CD4-positive, alpha-beta T cell (primary cell): Measurements from ENCODE around the gene HDAC9. TPM values are rescaled to one million over a fixed set of nuclear protein-coding genes. Genes with fewer than 3 reads are reported as not detected.

Experiments
- ATAC-seq: fragments of 200-7000 bp; cut with Tn5 transposase; one replicate; pipeline ENCODE4 v1.10.0; 2022; ENCODE audit warnings: mild to moderate bottlenecking; ENCODE audit not compliant: poor library complexity
- CTCF ChIA-PET: fragments of 350-600 bp; sonication (Branson Sonifier 250); formaldehyde crosslinking; loops from one replicate; lab custom pipeline; 2021; ENCODE audit warnings: antibody characterized with exemption, inconsistent platforms; lab: Charles Lee
- POLR2A ChIA-PET: fragments of 350-600 bp; sonication (Branson Sonifier 250); formaldehyde crosslinking; loops from one replicate; lab custom pipeline; 2021; ENCODE audit warnings: antibody characterized with exemption, inconsistent platforms; lab: Charles Lee
- DNase-seq, 14 experiments: peaks; one replicate each; pipeline ENCODE4 v3.0.0-alpha.2; 2013 to 2020; ENCODE audit warnings: mixed read lengths in 2 of 14
- H3K27ac ChIP-seq, 2 donors: one replicate each; pipeline versions ENCODE4 v1.5.1 to v1.7.0; 2013; ENCODE audit warnings: low read length in 2 of 2, low read depth in 1 of 2, mild to moderate bottlenecking in 1 of 2
- H3K27me3 ChIP-seq, 2 experiments: 1 replicate in 1 of 2; 2 replicates in 1 of 2; pipeline versions ENCODE4 v1.6.1 to v1.7.0; 2013; ENCODE audit warnings: low read length in 2 of 2, control low read depth in 1 of 2, mild to moderate bottlenecking in 1 of 2, moderate library complexity in 1 of 2; ENCODE audit not compliant: insufficient read depth in 2 of 2, control insufficient read depth in 1 of 2
- H3K36me3 ChIP-seq: one replicate; pipeline ENCODE4 v1.6.1; 2013; ENCODE audit warnings: low read length, control low read depth; ENCODE audit not compliant: insufficient read depth
- H3K4me1 ChIP-seq: one replicate; pipeline ENCODE4 v1.6.1; 2013; ENCODE audit warnings: low read length, control low read depth; ENCODE audit not compliant: insufficient read depth
- H3K4me3 ChIP-seq: one replicate; pipeline ENCODE4 v1.5.1; 2013; ENCODE audit warnings: mild to moderate bottlenecking, low read length, moderate library complexity
- H3K9me3 ChIP-seq, 2 experiments: 1 replicate in 1 of 2; 2 replicates in 1 of 2; pipeline versions ENCODE4 v1.6.1 to v1.7.0; 2013; ENCODE audit warnings: low read length in 2 of 2, mild to moderate bottlenecking in 2 of 2, control low read depth in 1 of 2, moderate library complexity in 1 of 2; ENCODE audit not compliant: control insufficient read depth in 1 of 2, insufficient read depth in 1 of 2
- H3K27ac Mint-ChIP-seq: one replicate; pipeline ENCODE4 v1.8.0; 2020; ENCODE audit warnings: mixed read lengths
- H3K27me3 Mint-ChIP-seq: one replicate; pipeline ENCODE4 v1.8.0; 2021; ENCODE audit warnings: mixed read lengths
- H3K36me3 Mint-ChIP-seq: one replicate; pipeline ENCODE4 v1.8.0; 2021; ENCODE audit warnings: low read depth, mixed read lengths
- H3K4me1 Mint-ChIP-seq: one replicate; pipeline ENCODE4 v1.8.0; 2021; ENCODE audit warnings: low read depth, mixed read lengths
- H3K4me3 Mint-ChIP-seq: one replicate; pipeline ENCODE4 v1.8.0; 2020; ENCODE audit warnings: mild to moderate bottlenecking, mixed read lengths
- H3K9me3 Mint-ChIP-seq: one replicate; pipeline ENCODE4 v1.8.0; 2020; ENCODE audit warnings: mixed read lengths
- CTCF ChIP-seq: fragments of 200-600 bp; IDR thresholded peaks from one replicate; pipeline ENCODE4 v1.8.0; 2022; ENCODE audit warnings: antibody characterized with exemption, mild to moderate bottlenecking
- intact Hi-C, 2 experiments: fragments of 100-400 bp; cut with DNase I in 1 of 2; cut with micrococcal nuclease in 1 of 2; formaldehyde crosslinking; loops; one replicate each; pipeline versions ENCODE4 v1.15.1 to v1.9.0; 2023 to 2025; cut with DNase I, micrococcal nuclease
- total RNA-seq, 174 experiments: library from RNA in 2 of 174; stranded (reverse) in 2 of 174; gene quantifications; one replicate each; pipeline ENCODE4 v1.2.3 and lab custom pipeline; 2021 to 2026

The HDAC9 gene
- total RNA-seq, 2 experiments from 2014 or later = 0.73 to 1.2 TPM

- Mint-ChIP-seq H3K4me1 (no peaks in the 10 kb centered on the region), H3K27ac (no peak overlapping the region), H3K36me3 (no peaks in the 10 kb centered on the region), H3K27me3 (no peaks in the 10 kb centered on the region), H3K4me3 (no peak overlapping the region), H3K9me3 (no peaks in the 10 kb centered on the region)
- ChIA-PET CTCF (no interaction called here), POLR2A (no interaction called here)
- no peak for TF ChIP-seq CTCF
- no peak for DNase-seq
- ATAC-seq = no peak
- Histone ChIP-seq H3K4me3 (no peak overlapping the region), H3K4me1 (no peaks in the 10 kb centered on the region), H3K27ac (no peak overlapping the region), H3K9me3 (no peaks in the 10 kb centered on the region), H3K36me3 (no peaks in the 10 kb centered on the region), H3K27me3 (no peaks in the 10 kb centered on the region)
- intact Hi-C loops = no loop called here
These were observed 275.3 kb downstream of the HDAC9 start for GRCh38 chr7:18770822-18771221.

DNA sequence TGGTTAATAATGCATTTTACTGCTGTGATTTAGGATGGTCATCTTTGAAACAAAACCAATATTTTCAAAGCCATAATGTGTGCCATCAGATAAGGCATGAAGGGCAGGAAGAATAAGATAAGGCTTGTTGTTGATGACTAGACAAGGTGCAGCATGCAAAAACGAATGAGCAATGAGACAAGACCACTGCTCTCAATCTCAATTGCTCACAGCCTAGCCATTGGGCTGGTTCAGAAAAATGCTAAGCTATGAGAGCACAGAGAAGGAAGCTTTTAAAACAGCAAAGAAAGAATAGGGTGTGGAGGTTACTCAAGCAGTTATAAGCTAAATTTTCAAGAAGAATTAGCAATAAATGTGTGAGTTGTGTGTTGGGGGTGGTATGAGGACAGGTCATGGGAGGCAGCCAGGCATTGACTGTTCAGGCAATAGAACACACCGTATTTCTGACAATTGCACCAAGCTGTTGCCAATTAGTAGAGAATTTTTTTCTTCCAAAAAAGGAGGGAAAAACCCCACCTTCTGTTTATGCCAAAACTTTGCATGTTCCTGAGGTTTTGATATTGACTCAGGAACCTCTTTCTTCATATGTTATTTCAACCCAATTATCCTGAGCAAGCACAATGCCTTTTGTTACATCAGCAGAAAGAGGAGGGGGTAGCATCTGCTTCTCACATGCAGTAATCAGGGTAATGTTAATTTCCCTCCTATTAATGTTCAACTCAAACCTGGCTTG, 276.5 kb downstream of the HDAC9 start:
- no peaks in the 10 kb centered on the region for H3K36me3 ChIP-seq
- no peaks in the 10 kb centered on the region for H3K27me3 ChIP-seq
- no peak overlapping the region for H3K27ac Mint-ChIP-seq
- no peaks in the 10 kb centered on the region for H3K9me3 Mint-ChIP-seq
- no peaks in the 10 kb centered on the region for H3K27me3 Mint-ChIP-seq
- H3K4me3 Mint-ChIP-seq = no peak overlapping the region
- H3K36me3 Mint-ChIP-seq = no peaks in the 10 kb centered on the region
- DNase-seq (no peak), ATAC-seq (no peak)
- no peak overlapping the region for H3K4me3 ChIP-seq
- no peak overlapping the region for H3K27ac ChIP-seq
- H3K9me3 ChIP-seq = no peaks in the 10 kb centered on the region
- no peak for TF ChIP-seq CTCF
- intact Hi-C loops = no loop called here
- H3K4me1 Mint-ChIP-seq = no peaks in the 10 kb centered on the region
- no peaks in the 10 kb centered on the region for H3K4me1 ChIP-seq
- CTCF ChIA-PET = no interaction called here
- POLR2A ChIA-PET = no interaction called here

DNA sequence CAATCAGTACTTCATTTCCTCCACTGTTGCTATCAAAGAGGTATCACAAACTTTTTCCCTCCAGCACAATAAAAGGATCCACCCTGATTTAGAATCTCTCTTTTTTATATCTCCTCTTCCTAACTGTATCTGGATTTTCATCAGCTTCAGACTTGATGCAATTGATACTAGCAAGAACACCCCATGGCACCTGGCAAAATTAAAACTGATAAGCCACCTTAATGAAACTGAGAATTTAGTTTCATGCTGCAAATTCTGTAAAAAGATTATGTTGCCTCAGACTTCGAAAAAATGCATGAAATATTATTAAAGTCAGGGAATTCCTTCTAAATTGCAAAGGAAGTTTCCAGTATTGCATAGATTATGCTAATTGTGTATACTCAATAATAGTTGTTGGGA, 277.0 kb downstream of the HDAC9 start:
- H3K36me3 Mint-ChIP-seq = no peaks in the 10 kb centered on the region
- ChIA-PET CTCF (no interaction called here), POLR2A (no interaction called here)
- Histone ChIP-seq H3K9me3 (no peaks in the 10 kb centered on the region), H3K4me3 (no peak overlapping the region), H3K36me3 (no peaks in the 10 kb centered on the region), H3K27ac (no peak overlapping the region), H3K27me3 (no peaks in the 10 kb centered on the region), H3K4me1 (no peaks in the 10 kb centered on the region)
- no peak overlapping the region for H3K27ac Mint-ChIP-seq
- TF ChIP-seq CTCF = no peak
- H3K4me3 Mint-ChIP-seq = no peak overlapping the region
- H3K27me3 Mint-ChIP-seq = no peaks in the 10 kb centered on the region
- no peaks in the 10 kb centered on the region for H3K4me1 Mint-ChIP-seq
- intact Hi-C loops = no loop called here
- H3K9me3 Mint-ChIP-seq = no peaks in the 10 kb centered on the region
- no peak for DNase-seq
- ATAC-seq = no peak
